ENCODE results near the gene CFAP119. TPM values are rescaled to one million over a fixed set of nuclear protein-coding genes. Genes with fewer than 3 reads are reported as not detected.

The CFAP119 gene
- total and polyA plus RNA-seq, 2 of the 8 experiments (the other 6 are each of a cell fraction or from before 2014, with no cell fraction given) = 5.6 to 6.0 TPM

GRCh38 chr16:30753596-30753995 lies 8.3 kb downstream of the CFAP119 start:
- Histone ChIP-seq H3K79me2 (ENCODE audit: control insufficient read depth in 1 of 2, insufficient read depth in 2 of 2, low read length in 2 of 2) (peaks cover 0 to 15% of the 10 kb centered on the region in 2 experiments; a peak in 2 of 4 replicates), H4K91ac (replicated peaks; ENCODE audit: insufficient read length, low read length) (no peak overlapping the region), H2BK120ac (replicated peaks; ENCODE audit: low read depth, low read length) (no peak overlapping the region), H4K8ac (ENCODE audit: extremely low read depth, insufficient read depth, low read length) (no peak overlapping the region), H3K36me3 (ENCODE audit: control insufficient read depth in 2 of 4, insufficient read depth in 4 of 4, low read length in 3 of 4) (peaks cover 6 to 29% (median 23%) of the 10 kb centered on the region in 4 experiments; a peak in 5 of 8 replicates), H3K18ac (ENCODE audit: extremely low read depth, low read length) (no peak overlapping the region), H3K4me1 (replicated peaks in 1 of 4; ENCODE audit: control insufficient read depth in 3 of 4, insufficient read depth in 4 of 4, low read length in 3 of 4) (peaks cover 0 to 4% (median 0%) of the 10 kb centered on the region in 4 experiments; a peak in 1 of 7 replicates), H3K4me3 (ENCODE audit: extremely low read depth in 1 of 4, insufficient read depth in 2 of 4, low read depth in 3 of 4, low read length in 4 of 4) (no peak overlapping the region), H3K9me3 (ENCODE audit: insufficient read depth in 2 of 2, low read depth in 1 of 2, low read length in 1 of 2) (no peaks in the 10 kb centered on the region), H2BK20ac (ENCODE audit: low read length) (no peak overlapping the region), H3K79me1 (ENCODE audit: low read depth, low read length) (peaks cover 8% of the 10 kb centered on the region; the same call in 1 of the 2 replicates), H2BK12ac (ENCODE audit: low read depth, low read length) (no peak overlapping the region), H4K5ac (ENCODE audit: insufficient read length, low read depth, low read length) (no peak overlapping the region), H2BK15ac (ENCODE audit: low read length) (no peak overlapping the region), H3K4ac (replicated peaks; ENCODE audit: insufficient read length, low read depth, low read length) (no peak overlapping the region), H2AFZ (ENCODE audit: low read length) (no peak overlapping the region), H3K27me3 (replicated peaks in 1 of 4; ENCODE audit: control insufficient read depth in 3 of 4, extremely low read depth in 1 of 4, insufficient read depth in 3 of 4, low read length in 3 of 4) (no peaks in the 10 kb centered on the region), H2BK5ac (ENCODE audit: low read depth, low read length) (no peak overlapping the region), H2AK5ac (ENCODE audit: low read depth, low read length) (no peak overlapping the region), H3K14ac (ENCODE audit: insufficient read length) (no peak overlapping the region), H3K23ac (ENCODE audit: insufficient read length) (no peak overlapping the region), H3K56ac (replicated peaks; ENCODE audit: insufficient read length, low read depth, low read length) (no peak overlapping the region), H3K23me2 (ENCODE audit: low read depth, low read length) (peaks cover 4% of the 10 kb centered on the region; the same call in 1 of the 2 replicates), H4K20me1 (replicated peaks in 1 of 2; ENCODE audit: control insufficient read depth in 1 of 2, insufficient read depth in 2 of 2, low read length in 2 of 2) (peaks cover 3 to 11% of the 10 kb centered on the region in 2 experiments), H3K4me2 (ENCODE audit: insufficient read depth in 1 of 2, low read depth in 2 of 2, low read length in 2 of 2) (no peak overlapping the region), H3K27ac (ENCODE audit: low read depth, low read length) (no peak overlapping the region), H3K9ac (replicated peaks in 1 of 4; ENCODE audit: extremely low read depth in 1 of 4, low read depth in 3 of 4, low read length in 3 of 4) (no peak overlapping the region)
- POLR2A ChIA-PET (ENCODE audit: partially characterized antibody) = interaction anchor here (1.9 to 7.1 kb wide), 3 partner anchors 7 to 56 kb away, joined by 4 to 92 read pairs (median 5); partner anchors contain the start of genes CFAP119 and RNF40
- no peak for FAIRE-seq
- CTCF ChIA-PET (ENCODE audit: partially characterized antibody) = interaction anchor here (0.6 kb wide), 1 partner anchor 334 kb away, joined by 4 read pairs; no protein-coding TSS in a partner anchor
- 95% methylated on average over 4 of the region's 4 CpGs; no CpG with 5 or more reads in 1 of the 2 experiments for whole genome bisulfite sequencing, 2 experiments (ENCODE audit: extremely low coverage in 1 of 2, insufficient coverage in 1 of 2, insufficient read length in 1 of 2, insufficient replicate concordance in 2 of 2, low coverage in 1 of 2, low lambda C conversion rate in 2 of 2, missing lambda C conversion rate in 1 of 2)
- DNase-seq (ENCODE audit: low read depth in 1 of 2, low spot score in 2 of 2) = no peak
- TF ChIP-seq ATF2 (IDR thresholded peaks at IDR 0.05; ENCODE audit: low read length) (no peak), POLR2A (IDR thresholded peaks at IDR 0.05; ENCODE audit: control extremely low read depth in 1 of 2, low read depth in 2 of 2, low read length in 2 of 2) (no peak), PHF8 (conservative IDR thresholded peaks at IDR 0.05; ENCODE audit: low read depth, low read length) (no peak), POLR2AphosphoS5 (IDR thresholded peaks at IDR 0.05; ENCODE audit: low read depth, low read length) (no peak), TAF7 (optimal IDR thresholded peaks at IDR 0.05; ENCODE audit: borderline replicate concordance, low read depth, low read length) (no peak), USF2 (IDR thresholded peaks at IDR 0.05; ENCODE audit: low read length) (no peak), BRCA1 (IDR thresholded peaks at IDR 0.05; ENCODE audit: low read depth, low read length) (no peak), JUND (IDR thresholded peaks at IDR 0.05; ENCODE audit: low read length) (no peak)

Measured in H1 (cell line).